ENCODE data around the gene CCDC107. TPM values are rescaled to one million over a fixed set of nuclear protein-coding genes. Genes with fewer than 3 reads are reported as not detected.

The CCDC107 gene
- total and polyA plus RNA-seq, 2 of the 13 experiments (the other 11 are each of a cell fraction or from before 2014, with no cell fraction given) = 7.1 to 15.2 TPM

DNA sequence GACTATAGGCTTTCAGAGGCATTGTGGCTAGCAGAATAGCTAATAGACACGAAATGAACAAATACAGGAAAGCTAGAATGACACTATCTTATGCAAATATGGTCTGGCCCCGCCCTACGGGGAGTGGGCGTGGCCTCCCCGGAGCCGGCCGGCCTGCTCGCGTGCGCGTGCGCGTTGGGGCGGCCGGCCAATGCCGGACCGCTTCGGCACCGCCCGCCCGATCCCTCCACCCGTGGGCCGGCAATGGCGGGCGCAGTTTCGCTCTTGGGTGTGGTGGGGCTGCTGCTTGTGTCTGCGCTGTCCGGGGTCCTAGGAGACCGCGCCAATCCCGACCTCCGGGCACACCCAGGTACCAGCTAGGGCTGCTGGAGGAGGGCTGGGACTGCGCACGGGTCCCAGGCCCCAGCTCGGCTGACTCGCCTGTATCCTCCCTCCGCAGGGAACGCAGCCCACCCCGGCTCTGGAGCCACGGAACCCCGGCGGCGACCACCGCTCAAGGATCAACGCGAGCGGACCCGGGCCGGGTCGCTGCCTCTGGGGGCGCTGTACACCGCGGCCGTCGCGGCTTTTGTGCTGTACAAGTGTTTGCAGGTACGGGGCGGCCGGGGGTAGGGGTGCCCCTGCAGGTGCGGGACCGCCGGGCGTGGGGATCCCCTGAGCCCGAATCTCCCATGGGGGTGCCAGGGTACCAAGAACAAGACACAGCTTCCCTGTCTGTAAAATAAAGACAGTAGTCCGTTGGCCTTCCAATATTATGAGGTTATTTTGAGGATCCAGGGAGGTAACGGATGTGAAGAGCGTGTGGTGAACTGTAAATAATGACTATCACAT is at the start of gene CCDC107 (continued):
- TF ChIP-seq MEF2D (CRISPR knock-in tag; IDR thresholded peaks at IDR 0.05) (peak; percentile 17; the same call in 1 of the 2 replicates), ZNF564 (CRISPR knock-in tag; IDR thresholded peaks at IDR 0.05) (0 out of 2 replicates have a peak, but pooled peaks have one; percentile 40), ZNF775 (CRISPR knock-in tag; IDR thresholded peaks at IDR 0.05; ENCODE audit: borderline replicate concordance) (no peak), ZNF446 (CRISPR knock-in tag; IDR thresholded peaks at IDR 0.05) (no peak), ARID5B (CRISPR knock-in tag; IDR thresholded peaks at IDR 0.05) (peak; percentile 51; the same call in 1 of the 2 replicates), GTF2F1 (IDR thresholded peaks at IDR 0.05; ENCODE audit: low read length) (no peak), ZNF142 (CRISPR knock-in tag; IDR thresholded peaks at IDR 0.05) (no peak), SALL1 (CRISPR knock-in tag; IDR thresholded peaks at IDR 0.05) (peak; percentile 68), NONO (IDR thresholded peaks at IDR 0.05) (no peak), NONO (CRISPR knock-in tag; conservative IDR thresholded peaks at IDR 0.05) (peak; percentile 84), PRMT3 (CRISPR knock-in tag; IDR thresholded peaks at IDR 0.05; ENCODE audit: borderline replicate concordance, low read depth) (no peak; the same call in 1 of the 2 replicates), ZNF720 (CRISPR knock-in tag; IDR thresholded peaks at IDR 0.05) (no peak), ZBTB37 (CRISPR knock-in tag; IDR thresholded peaks at IDR 0.05) (no peak)
- TF ChIP-seq, protein P1, sequence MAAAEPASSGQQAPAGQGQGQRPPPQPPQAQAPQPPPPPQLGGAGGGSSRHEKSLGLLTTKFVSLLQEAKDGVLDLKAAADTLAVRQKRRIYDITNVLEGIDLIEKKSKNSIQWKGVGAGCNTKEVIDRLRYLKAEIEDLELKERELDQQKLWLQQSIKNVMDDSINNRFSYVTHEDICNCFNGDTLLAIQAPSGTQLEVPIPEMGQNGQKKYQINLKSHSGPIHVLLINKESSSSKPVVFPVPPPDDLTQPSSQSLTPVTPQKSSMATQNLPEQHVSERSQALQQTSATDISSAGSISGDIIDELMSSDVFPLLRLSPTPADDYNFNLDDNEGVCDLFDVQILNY (CRISPR knock-in tag; conservative IDR thresholded peaks at IDR 0.05) = peak; percentile 50; the same call in 1 of the 2 replicates
